H1 (cell line): ENCODE data around the gene SPRR1A.

Source experiments
- CEBPB ChIP-seq: IDR thresholded peaks from 2 replicates; pipeline ENCODE4 v1.6.1; 2012; ENCODE audit warnings: low read depth, low read length
- CHD1 ChIP-seq: IDR thresholded peaks from 2 replicates; pipeline ENCODE4 v1.6.1; 2012; ENCODE audit warnings: low read depth, low read length, improper control_type of control experiment
- CHD2 ChIP-seq: IDR thresholded peaks from 2 replicates; pipeline ENCODE4 v1.6.1; 2012; ENCODE audit warnings: low read length, improper control_type of control experiment
- EP300 ChIP-seq, 2 experiments: IDR thresholded peaks; 1 replicate in 1 of 2; 2 replicates in 1 of 2; pipeline ENCODE4 v1.6.1; 2011 to 2012; ENCODE audit warnings: low read depth in 2 of 2, low read length in 2 of 2, mild to moderate bottlenecking in 2 of 2, borderline replicate concordance in 1 of 2, inconsistent platforms in 1 of 2, moderate library complexity in 1 of 2
- FOSL1 ChIP-seq: IDR thresholded peaks from 2 replicates; pipeline ENCODE4 v1.6.1; 2011; ENCODE audit warnings: mild to moderate bottlenecking, low read depth, low read length, moderate library complexity; ENCODE audit not compliant: insufficient read depth
- GTF2F1 ChIP-seq: IDR thresholded peaks from 2 replicates; pipeline ENCODE4 v1.6.1; 2012; ENCODE audit warnings: low read depth, low read length, improper control_type of control experiment, borderline replicate concordance
- POLR2A ChIP-seq, 2 experiments: IDR thresholded peaks; 1 replicate in 1 of 2; 2 replicates in 1 of 2; pipeline ENCODE4 v1.6.1; 2011; ENCODE audit warnings: low read depth in 2 of 2, low read length in 2 of 2, mild to moderate bottlenecking in 2 of 2; ENCODE audit errors: control extremely low read depth in 1 of 2
- POLR2AphosphoS5 ChIP-seq: IDR thresholded peaks from 2 replicates; pipeline ENCODE4 v1.6.1; 2011; ENCODE audit warnings: low read depth, low read length
- RAD21 ChIP-seq, 2 experiments: IDR thresholded peaks in 1 of 2; conservative IDR thresholded peaks in 1 of 2; 2 replicates each; pipeline ENCODE4 v1.6.1; 2011; ENCODE audit warnings: low read depth in 2 of 2, low read length in 2 of 2, improper control_type of control experiment in 1 of 2, inconsistent platforms in 1 of 2, mild to moderate bottlenecking in 1 of 2, moderate library complexity in 1 of 2
- SRF ChIP-seq: IDR thresholded peaks from 2 replicates; pipeline ENCODE4 v1.6.1; 2011; ENCODE audit warnings: mild to moderate bottlenecking, low read depth, low read length, moderate library complexity
- ZNF274 ChIP-seq: IDR thresholded peaks from 2 replicates; pipeline ENCODE4 v1.7.0; 2012; ENCODE audit warnings: low read length, borderline replicate concordance; ENCODE audit errors: extremely low read depth
- TF ChIP-seq, protein P1 (sequence below), 3 experiments: IDR thresholded peaks; 1 replicate in 2 of 3; 2 replicates in 1 of 3; pipeline versions ENCODE4 v1.5.1 to v1.6.1; 2011; ENCODE audit warnings: low read length in 3 of 3, mild to moderate bottlenecking in 3 of 3, inconsistent platforms in 2 of 3, low read depth in 1 of 3, moderate library complexity in 1 of 3; ENCODE audit not compliant: insufficient read depth in 1 of 3; ENCODE audit errors: control extremely low read depth in 1 of 3
- TF ChIP-seq, protein P2 (sequence below): IDR thresholded peaks from 2 replicates; pipeline ENCODE4 v1.6.1; 2012; ENCODE audit warnings: inconsistent platforms

DNA sequence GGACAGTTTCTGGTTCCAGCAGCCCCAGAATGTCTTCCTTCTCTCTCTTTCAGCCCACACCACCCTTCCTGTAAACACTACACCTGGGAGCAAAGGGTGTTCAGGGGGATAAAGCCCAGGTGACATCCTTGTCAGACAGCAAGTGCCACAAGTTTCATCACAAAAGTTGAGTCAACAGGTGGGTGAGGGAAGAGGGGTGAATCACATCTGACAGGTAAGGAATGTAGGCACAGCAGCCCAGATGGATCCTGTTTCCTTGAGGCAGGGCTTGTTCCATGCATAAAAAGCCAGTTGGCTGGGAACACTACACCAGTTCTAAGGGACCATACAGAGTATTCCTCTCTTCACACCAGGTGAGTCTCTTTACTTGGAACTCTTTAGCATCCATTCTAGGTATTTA lies 47.0 kb downstream of the SPRR1A start, which contains the start of gene SPRR1B:
- TF ChIP-seq POLR2AphosphoS5 (no peak), GTF2F1 (no peak), RAD21 (IDR thresholded peaks at IDR 0.05 in 1 of 2, conservative IDR thresholded peaks at IDR 0.05 in 1 of 2; ENCODE audit: low read depth in 2 of 2, low read length in 2 of 2) (no peak), ZNF274 (no peak), POLR2A (IDR thresholded peaks at IDR 0.05; ENCODE audit: control extremely low read depth in 1 of 2, low read depth in 2 of 2, low read length in 2 of 2) (no peak), FOSL1 (no peak), CHD2 (no peak), CEBPB (no peak), SRF (no peak), EP300 (IDR thresholded peaks at IDR 0.05; ENCODE audit: borderline replicate concordance in 1 of 2, low read depth in 2 of 2, low read length in 2 of 2) (no peak), CHD1 (no peak)
- TF ChIP-seq, protein P1, sequence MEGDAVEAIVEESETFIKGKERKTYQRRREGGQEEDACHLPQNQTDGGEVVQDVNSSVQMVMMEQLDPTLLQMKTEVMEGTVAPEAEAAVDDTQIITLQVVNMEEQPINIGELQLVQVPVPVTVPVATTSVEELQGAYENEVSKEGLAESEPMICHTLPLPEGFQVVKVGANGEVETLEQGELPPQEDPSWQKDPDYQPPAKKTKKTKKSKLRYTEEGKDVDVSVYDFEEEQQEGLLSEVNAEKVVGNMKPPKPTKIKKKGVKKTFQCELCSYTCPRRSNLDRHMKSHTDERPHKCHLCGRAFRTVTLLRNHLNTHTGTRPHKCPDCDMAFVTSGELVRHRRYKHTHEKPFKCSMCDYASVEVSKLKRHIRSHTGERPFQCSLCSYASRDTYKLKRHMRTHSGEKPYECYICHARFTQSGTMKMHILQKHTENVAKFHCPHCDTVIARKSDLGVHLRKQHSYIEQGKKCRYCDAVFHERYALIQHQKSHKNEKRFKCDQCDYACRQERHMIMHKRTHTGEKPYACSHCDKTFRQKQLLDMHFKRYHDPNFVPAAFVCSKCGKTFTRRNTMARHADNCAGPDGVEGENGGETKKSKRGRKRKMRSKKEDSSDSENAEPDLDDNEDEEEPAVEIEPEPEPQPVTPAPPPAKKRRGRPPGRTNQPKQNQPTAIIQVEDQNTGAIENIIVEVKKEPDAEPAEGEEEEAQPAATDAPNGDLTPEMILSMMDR (IDR thresholded peaks at IDR 0.05; ENCODE audit: control extremely low read depth in 1 of 3, insufficient read depth in 1 of 3, low read depth in 1 of 3, low read length in 3 of 3): no peak
- TF ChIP-seq, protein P2, sequence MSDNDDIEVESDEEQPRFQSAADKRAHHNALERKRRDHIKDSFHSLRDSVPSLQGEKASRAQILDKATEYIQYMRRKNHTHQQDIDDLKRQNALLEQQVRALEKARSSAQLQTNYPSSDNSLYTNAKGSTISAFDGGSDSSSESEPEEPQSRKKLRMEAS: no peak
